HepG2 (cell line): Measurements from ENCODE around the gene NMT2. TPM values are rescaled to one million over a fixed set of nuclear protein-coding genes. Genes with fewer than 3 reads are reported as not detected.
A peak's percentile ranks its signal among the peaks of the same experiment; 100 is the strongest.

Experiments
- CC2D1A ChIP-seq: sonication (generic); formaldehyde crosslinking; IDR thresholded peaks from 2 replicates; pipeline ENCODE4 v1.8.1; 2023; ENCODE audit warnings: mild to moderate bottlenecking, missing genetic modification reagents
- CREBL2 ChIP-seq: sonication (generic); formaldehyde crosslinking; IDR thresholded peaks from 2 replicates; pipeline ENCODE4 v1.8.1; 2023; ENCODE audit warnings: missing genetic modification reagents, mild to moderate bottlenecking, borderline replicate concordance
- HOXA3 ChIP-seq: sonication (generic); formaldehyde crosslinking; IDR thresholded peaks from 2 replicates; pipeline ENCODE4 v1.5.0; 2020; ENCODE audit warnings: missing genetic modification reagents
- KLF11 ChIP-seq: IDR thresholded peaks from 2 replicates; pipeline ENCODE4 v1.6.1; 2016; ENCODE audit warnings: missing compliant biosample characterization
- NR2F6 ChIP-seq, 2 experiments: IDR thresholded peaks; 2 replicates each; pipeline ENCODE4 v1.6.1; 2016; ENCODE audit warnings: antibody characterized with exemption in 1 of 2, mild to moderate bottlenecking in 1 of 2
- SATB2 ChIP-seq: sonication (generic); formaldehyde crosslinking; IDR thresholded peaks from 2 replicates; pipeline ENCODE4 v1.5.0; 2020; ENCODE audit warnings: missing genetic modification reagents
- SRSF1 ChIP-seq: fragments of 200-400 bp; formaldehyde crosslinking; optimal IDR thresholded peaks from 2 replicates; pipeline ENCODE3; 2017; ENCODE audit warnings: mild to moderate bottlenecking, low read depth, low read length, moderate library complexity
- TEAD2 ChIP-seq: sonication (generic); formaldehyde crosslinking; IDR thresholded peaks from 2 replicates; pipeline ENCODE4 v1.9.0; 2021; ENCODE audit warnings: missing genetic modification reagents
- TEAD3 ChIP-seq: optimal IDR thresholded peaks from 2 replicates; pipeline ENCODE3; 2016; ENCODE audit warnings: borderline replicate concordance
- XBP1 ChIP-seq: sonication (generic); formaldehyde crosslinking; IDR thresholded peaks from 2 replicates; pipeline ENCODE4 v1.5.0; 2020; ENCODE audit warnings: missing genetic modification reagents
- ZMAT3 ChIP-seq: sonication (generic); formaldehyde crosslinking; conservative IDR thresholded peaks from 2 replicates; pipeline ENCODE4 v1.7.0; 2021; ENCODE audit warnings: missing genetic modification reagents
- ZNF230 ChIP-seq: sonication (generic); formaldehyde crosslinking; IDR thresholded peaks from 2 replicates; pipeline ENCODE4 v1.4.0; 2020; ENCODE audit warnings: mild to moderate bottlenecking, missing genetic modification reagents
- ZNF274 ChIP-seq: sonication (generic); formaldehyde crosslinking; IDR thresholded peaks from 2 replicates; pipeline ENCODE4 v1.5.1; 2020; ENCODE audit warnings: mild to moderate bottlenecking, missing genetic modification reagents
- ZNF362 ChIP-seq: sonication (generic); formaldehyde crosslinking; IDR thresholded peaks from 2 replicates; pipeline ENCODE4 v1.4.0; 2020; ENCODE audit warnings: missing genetic modification reagents, mild to moderate bottlenecking, borderline replicate concordance
- ZNF546 ChIP-seq: sonication (generic); formaldehyde crosslinking; conservative IDR thresholded peaks from 2 replicates; pipeline ENCODE4 v1.8.1; 2023; ENCODE audit warnings: mild to moderate bottlenecking, missing genetic modification reagents
- ZNF572 ChIP-seq: sonication (generic); formaldehyde crosslinking; IDR thresholded peaks from 2 replicates; pipeline ENCODE4 v1.5.1; 2020; ENCODE audit warnings: mild to moderate bottlenecking, missing genetic modification reagents
- ZNF619 ChIP-seq: sonication (generic); formaldehyde crosslinking; IDR thresholded peaks from 2 replicates; pipeline ENCODE4 v1.4.0; 2020; ENCODE audit warnings: mild to moderate bottlenecking, missing genetic modification reagents
- ZNF687 ChIP-seq: sonication (generic); formaldehyde crosslinking; IDR thresholded peaks from 2 replicates; pipeline ENCODE4 v1.5.1; 2020; ENCODE audit warnings: mild to moderate bottlenecking, missing genetic modification reagents, moderate library complexity
- ZNF761 ChIP-seq: sonication (generic); formaldehyde crosslinking; conservative IDR thresholded peaks from 2 replicates; pipeline ENCODE4 v1.4.0; 2020; ENCODE audit warnings: mild to moderate bottlenecking, missing genetic modification reagents
- ZNF83 ChIP-seq: sonication (generic); formaldehyde crosslinking; IDR thresholded peaks from 2 replicates; pipeline ENCODE4 v1.4.0; 2020; ENCODE audit warnings: missing genetic modification reagents, mild to moderate bottlenecking, borderline replicate concordance
- ZSCAN25 ChIP-seq: sonication (generic); formaldehyde crosslinking; IDR thresholded peaks from 2 replicates; pipeline ENCODE4 v1.8.0; 2022; ENCODE audit warnings: mild to moderate bottlenecking, missing genetic modification reagents
- polyA plus RNA-seq, 8 experiments: library from polyadenylated mRNA; depleted of rRNA in 3 of 8; stranded (reverse) in 7 of 8; unstranded in 1 of 8; fragments of >200 nt; fragmentation: Illumina TruSeq in 4 of 8; extraction: Trizol in 4 of 8; gene quantifications; 2 replicates each; pipeline versions ENCODE4 v1.2.1 to v1.2.3, GENCODE V29; 2011 to 2016; ENCODE audit warnings: low read depth in 4 of 8, missing spikeins in 1 of 8, mixed read lengths in 1 of 8; ENCODE audit not compliant: insufficient read depth in 1 of 8
- total RNA-seq, 5 experiments: library from RNA; depleted of rRNA; stranded (reverse); fragments of >200 nt; fragmentation: Illumina TruSeq; extraction: Trizol; gene quantifications; 2 replicates each; pipeline ENCODE4 v1.2.3, GENCODE V29; 2016; ENCODE audit warnings: low read depth in 1 of 5
- TF ChIP-seq, protein P1 (sequence below), 2 experiments: fragments of 450-650 bp in 1 of 2; sonication (generic) in 1 of 2; formaldehyde crosslinking; IDR thresholded peaks; 2 replicates each; pipeline versions ENCODE4 v1.5.0 to v1.8.0; 2020 to 2022; ENCODE audit warnings: mild to moderate bottlenecking in 1 of 2, missing genetic modification reagents in 1 of 2
- TF ChIP-seq, protein P2 (sequence below): sonication (generic); formaldehyde crosslinking; IDR thresholded peaks from 2 replicates; pipeline ENCODE4 v1.4.0; 2020; ENCODE audit warnings: mild to moderate bottlenecking, missing genetic modification reagents

NMT2 gene
- total and polyA plus RNA-seq, 2 of the 13 experiments (the other 11 are each of a cell fraction or from before 2014, with no cell fraction given), result 10.1 to 23.8 TPM

DNA sequence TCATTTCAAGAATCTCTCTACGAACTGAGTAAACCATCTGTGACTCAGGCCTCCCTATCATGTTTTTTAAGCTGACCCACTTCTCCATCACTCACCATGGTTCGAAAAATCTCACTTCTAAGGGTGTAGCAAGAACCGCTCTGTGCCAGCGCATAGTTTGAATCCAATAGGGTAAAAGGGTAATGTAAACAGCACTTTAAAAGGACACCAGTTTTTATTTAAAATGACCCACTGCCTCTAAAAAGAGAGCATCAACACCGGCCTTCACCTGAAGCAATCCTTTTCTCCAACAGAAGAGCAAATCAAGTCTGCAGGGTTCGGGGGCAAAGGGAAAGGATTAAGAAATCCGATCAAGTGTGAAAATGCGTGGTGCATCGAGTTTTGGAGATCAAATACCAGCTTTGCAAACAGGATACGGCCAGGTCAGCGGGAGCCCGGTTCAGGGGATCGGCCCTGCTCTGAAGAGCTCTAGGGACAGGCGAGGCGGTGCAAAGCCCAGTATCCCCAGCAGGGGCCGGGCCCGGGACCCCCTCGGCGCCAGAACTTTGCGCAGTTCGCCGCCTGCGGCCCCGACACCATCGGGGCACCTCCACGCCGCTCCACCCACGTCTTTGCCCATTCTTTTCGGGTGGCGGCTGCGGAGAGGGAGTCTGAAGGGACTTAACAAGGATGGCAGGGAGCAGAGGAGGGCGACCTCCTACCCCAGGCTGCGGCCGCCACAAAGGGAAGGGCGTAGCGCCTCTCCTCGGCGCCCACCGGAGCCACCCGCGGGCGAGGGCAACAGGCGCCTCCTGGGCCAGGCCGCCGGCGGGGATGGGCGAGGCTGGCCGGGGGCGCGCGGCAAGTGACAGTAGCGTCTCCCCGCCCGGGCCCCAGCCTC lies 842 bp downstream of the NMT2 start (continued):
- TF ChIP-seq CREBL2, result no peak
- TF ChIP-seq SATB2, result no peak
- TF ChIP-seq ZMAT3 (CRISPR knock-in tag), result no peak
- TF ChIP-seq, protein P1, sequence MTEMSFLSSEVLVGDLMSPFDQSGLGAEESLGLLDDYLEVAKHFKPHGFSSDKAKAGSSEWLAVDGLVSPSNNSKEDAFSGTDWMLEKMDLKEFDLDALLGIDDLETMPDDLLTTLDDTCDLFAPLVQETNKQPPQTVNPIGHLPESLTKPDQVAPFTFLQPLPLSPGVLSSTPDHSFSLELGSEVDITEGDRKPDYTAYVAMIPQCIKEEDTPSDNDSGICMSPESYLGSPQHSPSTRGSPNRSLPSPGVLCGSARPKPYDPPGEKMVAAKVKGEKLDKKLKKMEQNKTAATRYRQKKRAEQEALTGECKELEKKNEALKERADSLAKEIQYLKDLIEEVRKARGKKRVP (CRISPR knock-in tag; IDR thresholded peaks at IDR 0.05), result no peak
- TF ChIP-seq ZNF230, result no peak
- no peak for TF ChIP-seq ZNF274 (CRISPR knock-in tag)
- no peak for TF ChIP-seq ZNF761 (CRISPR knock-in tag)
- TF ChIP-seq, protein P2, sequence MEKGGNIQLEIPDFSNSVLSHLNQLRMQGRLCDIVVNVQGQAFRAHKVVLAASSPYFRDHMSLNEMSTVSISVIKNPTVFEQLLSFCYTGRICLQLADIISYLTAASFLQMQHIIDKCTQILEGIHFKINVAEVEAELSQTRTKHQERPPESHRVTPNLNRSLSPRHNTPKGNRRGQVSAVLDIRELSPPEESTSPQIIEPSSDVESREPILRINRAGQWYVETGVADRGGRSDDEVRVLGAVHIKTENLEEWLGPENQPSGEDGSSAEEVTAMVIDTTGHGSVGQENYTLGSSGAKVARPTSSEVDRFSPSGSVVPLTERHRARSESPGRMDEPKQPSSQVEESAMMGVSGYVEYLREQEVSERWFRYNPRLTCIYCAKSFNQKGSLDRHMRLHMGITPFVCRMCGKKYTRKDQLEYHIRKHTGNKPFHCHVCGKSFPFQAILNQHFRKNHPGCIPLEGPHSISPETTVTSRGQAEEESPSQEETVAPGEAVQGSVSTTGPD (CRISPR knock-in tag), result no peak
- TF ChIP-seq CC2D1A (CRISPR knock-in tag), result no peak
- TF ChIP-seq ZNF619 (CRISPR knock-in tag), result no peak
- TF ChIP-seq ZNF687, result peak; percentile 67
- no peak for TF ChIP-seq SRSF1
- no peak for TF ChIP-seq ZNF362 (CRISPR knock-in tag)
- no peak for TF ChIP-seq NR2F6 (IDR thresholded peaks at IDR 0.05)
- TF ChIP-seq NR2F6 (CRISPR knock-in tag; IDR thresholded peaks at IDR 0.05), result no peak
- no peak for TF ChIP-seq ZNF83
- no peak for TF ChIP-seq ZNF572 (CRISPR knock-in tag)
- TF ChIP-seq ZSCAN25 (CRISPR knock-in tag), result 0 out of 2 replicates have a peak, but pooled peaks have one; percentile 18
- no peak for TF ChIP-seq TEAD3
- TF ChIP-seq XBP1 (CRISPR knock-in tag), result no peak
- no peak for TF ChIP-seq ZNF546
- TF ChIP-seq KLF11, result no peak
- no peak for TF ChIP-seq HOXA3
- no peak for TF ChIP-seq TEAD2 (CRISPR knock-in tag)
